HepG2 (cell line): ENCODE measurements around the gene HNRNPM. TPM values are rescaled to one million over a fixed set of nuclear protein-coding genes. Genes with fewer than 3 reads are reported as not detected.

ENCODE experiments used
- ATM ChIP-seq: fragments of 450-650 bp; IDR thresholded peaks from 2 replicates; pipeline ENCODE4 v1.7.1; 2017; ENCODE audit warnings: mild to moderate bottlenecking, borderline replicate concordance
- CBX2 ChIP-seq, 2 experiments: fragments of 200-600 bp in 1 of 2; sonication (generic); formaldehyde crosslinking in 1 of 2; IDR thresholded peaks; 2 replicates each; pipeline versions ENCODE4 v1.7.0 to v1.8.1; 2018 to 2022; ENCODE audit warnings: low read depth in 2 of 2, low read length in 1 of 2, mild to moderate bottlenecking in 1 of 2, missing genetic modification reagents in 1 of 2
- DPF2 ChIP-seq: sonication (generic); formaldehyde crosslinking; IDR thresholded peaks from 2 replicates; pipeline ENCODE4 v1.4.0; 2020; ENCODE audit warnings: mild to moderate bottlenecking, low read depth, missing genetic modification reagents, borderline replicate concordance
- FOXA1 ChIP-seq, 2 experiments: fragments of 450-650 bp in 1 of 2; sonication (generic) in 1 of 2; formaldehyde crosslinking in 1 of 2; IDR thresholded peaks; 2 replicates each; pipeline versions ENCODE4 v1.4.0 to v1.6.1; 2016 to 2020; ENCODE audit warnings: missing genetic modification reagents in 1 of 2
- GABPA ChIP-seq, 2 experiments: IDR thresholded peaks; 2 replicates each; pipeline ENCODE4 v1.6.1; 2011 to 2016; ENCODE audit warnings: low read depth in 2 of 2, low read length in 1 of 2, missing biosample characterization in 1 of 2, missing genetic modification characterization in 1 of 2
- HIC2 ChIP-seq: sonication (generic); formaldehyde crosslinking; IDR thresholded peaks from 2 replicates; pipeline ENCODE4 v1.9.0; 2022; ENCODE audit warnings: low read depth, missing genetic modification reagents
- HNF4G ChIP-seq, 2 experiments: sonication (generic) in 1 of 2; formaldehyde crosslinking in 1 of 2; IDR thresholded peaks; 2 replicates each; pipeline versions ENCODE4 v1.4.0 to v1.6.1; 2011 to 2020; ENCODE audit warnings: borderline replicate concordance in 2 of 2, low read depth in 2 of 2, mild to moderate bottlenecking in 2 of 2, low read length in 1 of 2, missing genetic modification reagents in 1 of 2, moderate library complexity in 1 of 2
- KDM4B ChIP-seq: sonication (generic); formaldehyde crosslinking; IDR thresholded peaks from 2 replicates; pipeline ENCODE4 v1.4.0; 2020; ENCODE audit warnings: missing genetic modification reagents
- KLF12 ChIP-seq: sonication (generic); formaldehyde crosslinking; IDR thresholded peaks from 2 replicates; pipeline ENCODE4 v1.4.0; 2020; ENCODE audit warnings: missing genetic modification reagents, borderline replicate concordance
- LCORL ChIP-seq, 2 experiments: fragments of 450-650 bp in 1 of 2; sonication (generic) in 1 of 2; formaldehyde crosslinking in 1 of 2; IDR thresholded peaks; 2 replicates each; pipeline versions ENCODE4 v1.5.0 to v1.6.1; 2017 to 2020; ENCODE audit warnings: antibody characterized with exemption in 1 of 2, missing genetic modification reagents in 1 of 2
- MYC ChIP-seq: sonication (generic); formaldehyde crosslinking; IDR thresholded peaks from 2 replicates; pipeline ENCODE4 v1.9.0; 2021; ENCODE audit warnings: missing genetic modification reagents, borderline replicate concordance
- NR3C1 ChIP-seq: sonication (generic); formaldehyde crosslinking; IDR thresholded peaks from 2 replicates; pipeline ENCODE4 v1.4.0; 2020; ENCODE audit warnings: missing genetic modification reagents
- PBX2 ChIP-seq: IDR thresholded peaks from 2 replicates; pipeline ENCODE4 v1.6.1; 2016; ENCODE audit warnings: control low read depth
- STAT6 ChIP-seq: sonication (generic); formaldehyde crosslinking; IDR thresholded peaks from 2 replicates; pipeline ENCODE4 v1.4.0; 2020; ENCODE audit warnings: missing genetic modification reagents, mild to moderate bottlenecking, borderline replicate concordance
- TEAD2 ChIP-seq: sonication (generic); formaldehyde crosslinking; IDR thresholded peaks from 2 replicates; pipeline ENCODE4 v1.9.0; 2021; ENCODE audit warnings: missing genetic modification reagents
- TEAD3 ChIP-seq: optimal IDR thresholded peaks from 2 replicates; pipeline ENCODE3; 2016; ENCODE audit warnings: borderline replicate concordance
- TOPORS ChIP-seq: sonication (generic); formaldehyde crosslinking; IDR thresholded peaks from 2 replicates; pipeline ENCODE4 v1.8.0; 2023; ENCODE audit warnings: mild to moderate bottlenecking, missing genetic modification reagents
- ZFP36 ChIP-seq: fragments of 150-350 bp; IDR thresholded peaks from 2 replicates; pipeline ENCODE4 v1.6.1; 2018; ENCODE audit warnings: borderline replicate concordance, low read length, low read depth; ENCODE audit not compliant: partially characterized antibody
- ZFYVE20 ChIP-seq: sonication (generic); formaldehyde crosslinking; IDR thresholded peaks from 2 replicates; pipeline ENCODE4 v1.8.0; 2023; ENCODE audit warnings: low read depth, mild to moderate bottlenecking, moderate library complexity, missing genetic modification reagents, borderline replicate concordance
- ZNF207 ChIP-seq: fragments of 450-650 bp; IDR thresholded peaks from 2 replicates; pipeline ENCODE4 v1.6.1; 2016; ENCODE audit warnings: antibody characterized with exemption, borderline replicate concordance
- ZNF451 ChIP-seq: sonication (generic); formaldehyde crosslinking; IDR thresholded peaks from 2 replicates; pipeline ENCODE4 v1.5.0; 2020; ENCODE audit warnings: mild to moderate bottlenecking, missing genetic modification reagents
- ZNF468 ChIP-seq: sonication (generic); formaldehyde crosslinking; IDR thresholded peaks from 2 replicates; pipeline ENCODE4 v1.8.0; 2022; ENCODE audit warnings: mild to moderate bottlenecking, moderate library complexity, missing genetic modification reagents
- ZNF737 ChIP-seq: sonication (generic); formaldehyde crosslinking; IDR thresholded peaks from 2 replicates; pipeline ENCODE4 v1.5.0; 2020; ENCODE audit warnings: missing genetic modification reagents, mild to moderate bottlenecking, borderline replicate concordance
- polyA plus RNA-seq, 8 experiments: library from polyadenylated mRNA; depleted of rRNA in 3 of 8; stranded (reverse) in 7 of 8; unstranded in 1 of 8; fragments of >200 nt; fragmentation: Illumina TruSeq in 4 of 8; extraction: Trizol in 4 of 8; gene quantifications; 2 replicates each; pipeline versions ENCODE4 v1.2.1 to v1.2.3, GENCODE V29; 2011 to 2016; ENCODE audit warnings: low read depth in 4 of 8, missing spikeins in 1 of 8, mixed read lengths in 1 of 8; ENCODE audit not compliant: insufficient read depth in 1 of 8
- total RNA-seq, 5 experiments: library from RNA; depleted of rRNA; stranded (reverse); fragments of >200 nt; fragmentation: Illumina TruSeq; extraction: Trizol; gene quantifications; 2 replicates each; pipeline ENCODE4 v1.2.3, GENCODE V29; 2016; ENCODE audit warnings: low read depth in 1 of 5

HNRNPM gene
- total and polyA plus RNA-seq, 2 of the 13 experiments (the other 11 are each of a cell fraction or from before 2014, with no cell fraction given) = 56.7 to 102 TPM

GRCh38 chr19:8526345-8527091 is 81.7 kb downstream of the HNRNPM start (continued):
- TF ChIP-seq HNF4G (IDR thresholded peaks at IDR 0.05; ENCODE audit: borderline replicate concordance, low read depth, low read length) (no peak), HNF4G (CRISPR knock-in tag; IDR thresholded peaks at IDR 0.05; ENCODE audit: borderline replicate concordance, low read depth) (no peak), ZFYVE20 (CRISPR knock-in tag) (no peak), GABPA (IDR thresholded peaks at IDR 0.05; ENCODE audit: low read depth, low read length) (no peak), GABPA (CRISPR knock-in tag; IDR thresholded peaks at IDR 0.05; ENCODE audit: low read depth) (no peak; the same call in 1 of the 2 replicates), NR3C1 (CRISPR knock-in tag) (no peak), HIC2 (CRISPR knock-in tag) (no peak), TEAD2 (no peak), ZNF451 (CRISPR knock-in tag) (no peak), DPF2 (CRISPR knock-in tag) (no peak), ZNF468 (CRISPR knock-in tag) (no peak), ATM (no peak), STAT6 (CRISPR knock-in tag) (no peak), ZFP36 (no peak), LCORL (IDR thresholded peaks at IDR 0.05) (no peak), LCORL (CRISPR knock-in tag; IDR thresholded peaks at IDR 0.05) (0 out of 2 replicates have a peak, but pooled peaks have one; percentile 11), KDM4B (CRISPR knock-in tag) (no peak), TOPORS (CRISPR knock-in tag) (no peak), KLF12 (no peak), FOXA1 (IDR thresholded peaks at IDR 0.05) (no peak), FOXA1 (CRISPR knock-in tag; IDR thresholded peaks at IDR 0.05) (no peak), MYC (CRISPR knock-in tag) (peak; percentile 79; the same call in 1 of the 2 replicates), ZNF207 (no peak), TEAD3 (CRISPR knock-in tag) (peak; percentile 22), ZNF737 (no peak), PBX2 (no peak), CBX2 (IDR thresholded peaks at IDR 0.05; ENCODE audit: low read depth, low read length) (no peak), CBX2 (CRISPR knock-in tag; IDR thresholded peaks at IDR 0.05; ENCODE audit: low read depth) (no peak)
